Erythroblast (primary cell): Measurements from ENCODE around the gene MATN4.
A peak's percentile ranks its signal among the peaks of the same experiment; 100 is the strongest.

Experiments used
- DNase-seq, 2 experiments: peaks; one replicate each; lab custom pipeline; 2025; lab: John Stamatoyannopoulos, UW
- GATA1 ChIP-seq: IDR thresholded peaks from 2 replicates; pipeline ENCODE4 v1.6.1; 2011; ENCODE audit warnings: low read depth, mild to moderate bottlenecking, control low read depth, low read length, moderate library complexity
- POLR2A ChIP-seq: IDR thresholded peaks from 2 replicates; pipeline ENCODE4 v1.6.1; 2011; ENCODE audit warnings: mild to moderate bottlenecking, low read length

MATN4 gene

DNA sequence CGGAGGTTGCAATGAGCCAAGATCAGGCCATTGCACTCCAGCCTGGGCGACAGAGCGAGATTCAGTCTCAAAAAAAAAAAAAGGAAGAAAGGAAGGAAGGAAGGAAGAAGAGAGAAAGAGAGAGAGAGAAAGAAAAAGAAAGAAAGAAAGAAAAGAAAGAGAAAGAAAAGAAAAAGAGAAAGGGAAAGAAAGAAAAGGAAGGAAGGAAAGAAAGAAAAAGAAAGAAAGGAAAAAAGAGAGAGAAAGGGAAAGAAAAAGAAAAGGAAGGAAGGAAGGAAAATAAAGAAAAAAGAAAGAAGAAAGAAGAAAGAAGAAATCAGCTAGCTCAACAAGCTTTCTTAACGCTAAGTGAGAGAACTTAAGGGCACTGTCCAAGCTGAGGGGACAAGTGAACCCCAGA is 7.6 kb upstream of the MATN4 start:
- TF ChIP-seq GATA1 (no peak), POLR2A (no peak)
- DNase-seq = no peak

DNA sequence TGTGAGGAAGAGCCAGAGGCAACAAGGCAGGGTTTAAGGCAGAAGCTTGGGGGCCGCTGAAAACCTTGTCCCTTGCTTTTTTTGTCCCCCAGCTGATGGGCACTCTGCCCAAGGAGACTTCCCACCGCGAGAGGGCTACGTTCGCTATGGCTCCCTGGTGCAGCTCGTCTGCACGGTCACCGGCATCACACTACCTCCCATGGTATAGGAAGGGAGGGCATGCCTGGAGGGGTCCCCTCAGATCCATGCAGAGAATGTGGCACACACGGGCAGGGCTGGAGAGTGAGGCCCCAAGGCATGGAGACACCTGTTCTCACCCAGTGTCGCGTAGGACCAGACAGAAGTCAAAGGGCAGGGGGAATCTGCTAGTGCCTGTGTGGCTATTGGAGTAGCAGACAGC is 5.8 kb upstream of the MATN4 start:
- no peak for DNase-seq
- TF ChIP-seq POLR2A = no peak
- TF ChIP-seq GATA1 = no peak

- no peak for DNase-seq
- TF ChIP-seq POLR2A = no peak
- no peak for TF ChIP-seq GATA1
Measured at GRCh38 chr20:45313065-45313695, 5.1 kb upstream of the MATN4 start.

- TF ChIP-seq GATA1 (no peak), POLR2A (no peak)
- DNase-seq = no peak
Measured at GRCh38 chr20:45312241-45312640, 4.1 kb upstream of the MATN4 start.

DNA sequence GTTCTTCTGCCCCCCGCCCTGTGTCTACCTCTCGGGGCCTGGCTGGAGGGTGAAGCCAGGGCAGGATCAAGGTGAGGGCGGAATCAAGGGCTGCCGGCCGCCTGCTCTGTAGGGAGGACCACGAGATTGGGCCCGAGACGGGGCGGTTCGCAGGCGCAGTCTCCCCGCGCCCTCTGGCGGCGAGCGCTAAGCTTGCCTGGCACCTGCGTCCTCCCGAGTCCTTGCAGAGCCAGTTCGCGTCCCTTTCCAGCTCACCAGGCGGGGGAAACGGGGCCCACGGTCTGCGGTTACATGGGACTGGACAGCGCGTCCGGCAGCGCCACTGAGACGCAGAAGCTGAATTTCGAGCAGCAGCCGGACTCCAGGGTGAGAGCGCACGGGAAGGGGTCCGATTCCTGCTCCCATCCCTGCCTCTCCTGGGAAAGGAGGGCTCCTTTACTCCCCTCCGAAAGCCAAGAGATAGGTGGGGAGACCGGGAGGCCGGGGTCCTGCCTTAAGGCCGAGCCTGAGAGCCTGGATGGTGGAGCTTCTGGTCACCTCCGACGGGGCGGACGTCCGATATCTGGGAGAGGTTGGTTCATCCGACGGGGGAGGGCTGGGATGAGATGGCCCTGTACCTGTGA is 3.6 kb upstream of the MATN4 start:
- TF ChIP-seq GATA1 = no peak
- TF ChIP-seq POLR2A = no peak
- peak; percentile 58 to 71 for DNase-seq

DNA sequence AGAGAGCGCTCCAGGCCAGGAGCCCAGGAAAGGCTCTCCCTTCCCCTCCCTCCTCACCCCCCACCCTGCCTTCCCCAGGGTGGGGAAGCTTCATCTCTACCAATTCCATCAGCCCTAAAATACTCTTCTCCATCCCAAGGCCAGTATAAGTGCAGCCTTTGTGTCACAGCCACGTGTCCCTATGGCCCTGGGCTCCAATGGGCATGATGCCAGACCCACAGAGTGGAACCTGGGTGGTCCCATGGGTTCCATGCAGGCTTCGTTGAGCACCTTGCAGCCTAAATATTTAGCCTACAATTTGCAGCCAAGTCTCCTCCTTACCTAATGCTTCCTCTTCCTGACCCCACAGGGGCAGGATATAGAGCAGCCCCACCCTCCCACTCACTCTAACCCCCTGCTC is 976 bp upstream of the MATN4 start:
- no peak for DNase-seq
- no peak for TF ChIP-seq POLR2A
- no peak for TF ChIP-seq GATA1

- TF ChIP-seq GATA1 = no peak
- no peak for TF ChIP-seq POLR2A
- DNase-seq = no peak
Measured at GRCh38 chr20:45307076-45307640, 941 bp downstream of the MATN4 start.

DNA sequence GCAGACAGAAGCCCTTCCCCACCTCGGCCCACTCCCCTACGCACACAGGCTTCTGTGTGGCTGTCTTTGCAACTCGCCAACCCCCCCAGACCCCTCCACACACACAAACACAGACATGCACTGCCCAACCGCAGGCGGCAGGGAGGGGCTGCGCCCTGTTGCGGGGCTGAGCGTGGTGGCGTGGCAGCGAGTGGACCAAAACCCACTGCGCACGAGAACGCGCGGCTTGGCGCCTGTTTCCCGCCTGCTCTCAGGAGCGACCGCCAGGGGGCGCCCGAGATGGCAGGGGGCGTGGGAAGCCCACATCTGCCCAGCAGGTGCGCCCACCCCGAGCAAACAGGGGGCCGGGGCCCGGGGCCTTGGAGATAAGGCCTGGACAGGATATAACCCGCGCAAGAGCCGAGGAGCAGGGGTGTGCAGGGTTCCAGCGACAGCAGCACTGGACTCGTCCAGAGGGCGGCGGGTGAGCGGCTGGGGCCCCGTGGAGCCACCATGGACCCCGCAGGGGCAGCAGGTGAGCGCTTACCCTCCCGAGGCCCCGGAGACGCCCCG is 1.6 kb downstream of the MATN4 start, which contains the start of gene RBPJL:
TSS of gene RBPJL (plus strand) at position 410 of the 552 bp plus-strand sequence. CDS start at position 493, 83 bp downstream.
- DNase-seq = peak; percentile 39 to 62

DNA sequence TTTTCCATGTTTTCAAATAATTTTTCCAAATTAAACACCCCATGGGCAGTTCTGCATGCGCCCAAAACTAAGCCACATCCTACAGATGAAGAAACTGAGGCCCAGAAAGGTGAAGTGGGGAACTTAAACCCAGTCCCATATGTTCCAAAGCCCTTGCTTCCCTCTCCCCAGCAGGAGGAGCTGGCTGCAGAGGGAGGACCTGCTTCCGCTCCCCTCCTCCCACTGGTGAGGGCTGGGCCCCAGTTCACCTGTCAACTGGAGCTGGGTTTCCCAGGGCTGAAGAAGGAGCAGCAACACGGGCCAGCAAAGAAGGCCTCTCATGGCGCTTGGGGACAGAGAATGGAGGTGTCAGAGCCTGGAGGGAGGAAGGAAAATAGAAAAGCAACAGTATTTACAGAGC is 2.8 kb downstream of the MATN4 start:
- TF ChIP-seq GATA1 = no peak
- DNase-seq = no peak

More for the DNA sequence above, 1.6 kb downstream of the MATN4 start, which contains the start of gene RBPJL:
- no peak for TF ChIP-seq POLR2A
- no peak for TF ChIP-seq GATA1

GRCh38 chr20:45304464-45304999 is 3.6 kb downstream of the MATN4 start:
- no peak for TF ChIP-seq POLR2A
- TF ChIP-seq GATA1 = no peak
- DNase-seq = no peak

DNA sequence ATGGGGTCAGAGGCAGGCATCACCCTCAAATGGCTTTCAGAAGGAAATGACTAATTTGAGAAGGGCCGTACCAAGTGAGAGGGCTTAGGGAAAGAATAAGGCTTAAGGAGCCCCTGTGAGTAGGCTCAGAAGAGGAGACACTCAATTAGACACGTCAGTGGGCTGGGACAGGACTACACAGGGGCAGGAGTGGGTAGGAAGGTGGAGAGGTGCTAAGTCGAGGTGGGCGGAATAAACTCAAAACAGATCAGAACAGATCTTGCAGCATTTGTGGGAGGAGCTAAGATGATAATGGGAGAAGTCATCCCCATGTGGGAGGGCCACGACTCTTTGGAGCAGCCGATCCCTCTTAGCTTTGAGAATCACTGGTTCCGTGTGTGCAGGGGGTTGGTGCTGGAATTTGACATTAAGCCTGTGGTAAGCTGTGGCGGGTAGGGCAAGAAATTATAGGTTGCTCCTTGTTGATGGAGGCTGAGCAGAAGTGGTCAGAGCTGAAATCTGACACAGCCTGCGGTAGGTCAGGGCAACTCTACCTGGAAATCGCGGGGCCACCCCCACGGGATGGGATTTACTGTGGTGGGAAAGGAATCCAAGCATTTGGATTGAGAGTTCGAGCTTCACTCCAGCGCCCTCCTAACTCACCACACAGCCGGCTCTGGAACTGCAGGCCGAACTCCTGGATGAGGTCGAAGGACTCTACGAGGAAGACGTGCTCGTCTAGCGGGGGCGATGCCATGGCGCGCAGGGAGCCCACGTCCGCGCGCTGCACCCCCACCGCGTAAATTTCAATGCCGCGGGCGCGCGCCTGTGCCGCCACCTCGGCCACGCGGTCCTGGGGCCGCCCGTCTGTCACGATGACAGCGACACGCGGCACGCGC is 4.3 kb downstream of the MATN4 start:
- TF ChIP-seq POLR2A (no peak), GATA1 (no peak)
- no peak for DNase-seq

GRCh38 chr20:45301824-45302271 is 6.3 kb downstream of the MATN4 start:
- no peak for DNase-seq
- TF ChIP-seq GATA1 (no peak), POLR2A (no peak)

GRCh38 chr20:45300961-45301360 is 7.1 kb downstream of the MATN4 start:
- DNase-seq = peak; percentile 57 to 59
- TF ChIP-seq POLR2A = no peak
- no peak for TF ChIP-seq GATA1

DNA sequence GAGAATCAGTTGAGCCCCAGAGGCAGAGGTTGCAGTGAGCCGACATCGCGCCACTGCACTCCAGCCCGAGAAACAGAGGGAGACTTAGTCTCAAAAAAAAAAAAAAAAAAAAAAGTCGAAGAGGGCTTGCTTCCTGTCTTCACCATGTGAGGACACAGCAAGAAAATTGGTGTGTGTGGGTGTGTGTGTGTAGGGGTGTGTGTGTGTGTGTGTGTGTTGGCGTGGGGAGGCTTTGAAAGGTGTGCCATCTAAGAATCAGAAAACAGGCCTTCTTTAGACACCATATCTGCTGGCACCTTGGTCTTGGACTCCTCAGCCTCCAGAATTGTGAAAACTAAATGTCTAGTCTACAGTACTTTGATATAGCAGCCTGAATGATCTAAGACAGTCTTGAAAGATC is 8.3 kb downstream of the MATN4 start:
- TF ChIP-seq GATA1 (no peak), POLR2A (no peak)
- DNase-seq = no peak
